ENCODE measurements around the gene ATCAY. TPM values are rescaled to one million over a fixed set of nuclear protein-coding genes. Genes with fewer than 3 reads are reported as not detected.

The ATCAY gene
- total and polyA plus RNA-seq, 2 of the 4 experiments (the other 2 are of a cell fraction): 0.31 to 0.36 TPM

GRCh38 chr19:3923096-3923758 lies 42.7 kb downstream of the ATCAY start:
- peak overlapping the region; percentile 26 for H2BK5ac ChIP-seq (ENCODE audit: low read depth, low read length, poor library complexity, severe bottlenecking)
- peaks cover 5% of the 10 kb centered on the region; the same call in 1 of the 2 replicates for H3K9me3 ChIP-seq (ENCODE audit: control insufficient read depth, insufficient read depth, low read length)
- no peaks in the 10 kb centered on the region for H3K9me1 ChIP-seq (ENCODE audit: insufficient read depth, low read length)
- H3K14ac ChIP-seq (replicated peaks; ENCODE audit: low read depth, low read length): no peak overlapping the region
- no peak overlapping the region for H3K4me2 ChIP-seq (ENCODE audit: low read depth, low read length)
- H2BK15ac ChIP-seq (ENCODE audit: low read depth, low read length): no peak overlapping the region
- DNase-seq: no peak
- peaks cover 7% of the 10 kb centered on the region for H3K27me3 ChIP-seq (ENCODE audit: control insufficient read depth, insufficient read depth, low read length)
- H3K27ac ChIP-seq (ENCODE audit: insufficient read depth, low read length): no peak overlapping the region
- H2BK120ac ChIP-seq (ENCODE audit: low read depth, low read length): no peak overlapping the region
- no TSS peak for BruUV-seq (replicated peaks)
- ChIA-PET CTCF (no interaction called here), POLR2A (ENCODE audit: unreplicated experiment) (no interaction called here)
- no peak overlapping the region for H2AK9ac ChIP-seq (replicated peaks; ENCODE audit: low read depth, low read length, poor library complexity)
- ATAC-seq (ENCODE audit: low read depth): no peak
- H2AK5ac ChIP-seq (ENCODE audit: low read depth, low read length): no peak overlapping the region
- no peak overlapping the region for H3K4me3 ChIP-seq (ENCODE audit: insufficient read depth, low read depth, low read length)
- no peak overlapping the region for H3K23ac ChIP-seq (ENCODE audit: low read depth, low read length)
- no peaks in the 10 kb centered on the region for H3K79me1 ChIP-seq (ENCODE audit: low read depth in 1 of 2, low read length in 2 of 2)
- no peak overlapping the region for H2AFZ ChIP-seq (replicated peaks; ENCODE audit: low read length, poor library complexity)
- in situ Hi-C loops (cut with MboI; ENCODE audit: low sequenced_read_pairs) (no loop called here), dilution Hi-C loops (cut with HindIII; ENCODE audit: low sequenced_read_pairs, unreplicated experiment) (no loop called here), intact Hi-C loops (cut with micrococcal nuclease) (no loop called here)
- H3K4me1 ChIP-seq (ENCODE audit: control insufficient read depth, insufficient read depth, low read length): no peaks in the 10 kb centered on the region
- no peak overlapping the region for H4K5ac ChIP-seq (ENCODE audit: low read depth, low read length)
- no peak overlapping the region for H3K9ac ChIP-seq (ENCODE audit: low read depth, low read length)
- no peaks in the 10 kb centered on the region; the same call in 1 of the 2 replicates for H4K20me1 ChIP-seq (ENCODE audit: insufficient read depth, low read length)
- H3K4ac ChIP-seq (ENCODE audit: low read depth, low read length): no peak overlapping the region
- H2BK20ac ChIP-seq (ENCODE audit: low read depth, low read length): no peak overlapping the region
- H3K56ac ChIP-seq (ENCODE audit: extremely low read depth, insufficient read depth, low read length): no peak overlapping the region
- TF ChIP-seq POLR2A (IDR thresholded peaks at IDR 0.05; ENCODE audit: low read depth, low read length) (no peak), CHD1 (IDR thresholded peaks at IDR 0.05; ENCODE audit: low read depth, low read length) (no peak)
- no peak overlapping the region for H4K91ac ChIP-seq (ENCODE audit: insufficient read depth, low read depth, low read length)
- no peaks in the 10 kb centered on the region for H3K36me3 ChIP-seq (ENCODE audit: control insufficient read depth, insufficient read depth, low read length)
- H3K18ac ChIP-seq (ENCODE audit: low read depth, low read length): no peak overlapping the region
- H4K8ac ChIP-seq (ENCODE audit: low read depth in 2 of 2, low read length in 2 of 2): no peak overlapping the region
